Mesenchymal stem cell (in vitro differentiated cells and primary cell): ENCODE results near the gene ZNF618.

Experiments used
- DNase-seq: peaks from one replicate; pipeline ENCODE4 v3.0.0-alpha.2; 2013
- H2AFZ ChIP-seq: one replicate; pipeline ENCODE4 v1.6.1; 2013; ENCODE audit warnings: low read depth, mild to moderate bottlenecking, control low read depth, inconsistent platforms, low read length, moderate library complexity
- H2AK5ac ChIP-seq: 2 replicates; pipeline ENCODE4 v1.6.1; 2013; ENCODE audit warnings: low read length, moderate library complexity, mild to moderate bottlenecking, inconsistent platforms; ENCODE audit not compliant: severe bottlenecking
- H2BK120ac ChIP-seq: one replicate; pipeline ENCODE4 v1.6.1; 2013; ENCODE audit warnings: low read depth, mild to moderate bottlenecking, inconsistent platforms, low read length, moderate library complexity
- H2BK12ac ChIP-seq, 2 experiments: one replicate each; pipeline ENCODE4 v1.6.1; 2013; ENCODE audit warnings: inconsistent platforms in 2 of 2, low read length in 2 of 2, mild to moderate bottlenecking in 2 of 2, moderate library complexity in 2 of 2, control low read depth in 1 of 2
- H2BK15ac ChIP-seq: one replicate; pipeline ENCODE4 v1.6.1; 2013; ENCODE audit warnings: mild to moderate bottlenecking, low read depth, inconsistent platforms; ENCODE audit not compliant: poor library complexity, severe bottlenecking
- H2BK5ac ChIP-seq: 2 replicates; pipeline ENCODE4 v1.6.1; 2013; ENCODE audit warnings: low read depth, mild to moderate bottlenecking, low read length, control low read depth, inconsistent platforms; ENCODE audit not compliant: poor library complexity, severe bottlenecking
- H3K14ac ChIP-seq, 2 experiments: one replicate each; pipeline ENCODE4 v1.6.1; 2013; ENCODE audit warnings: inconsistent platforms in 2 of 2, low read length in 2 of 2, control low read depth in 1 of 2, mild to moderate bottlenecking in 1 of 2, moderate library complexity in 1 of 2
- H3K18ac ChIP-seq, 2 experiments: one replicate each; pipeline ENCODE4 v1.6.1; 2013; ENCODE audit warnings: inconsistent platforms in 2 of 2, low read length in 2 of 2, control low read depth in 1 of 2, low read depth in 1 of 2, mild to moderate bottlenecking in 1 of 2
- H3K23ac ChIP-seq, 2 experiments: one replicate each; pipeline ENCODE4 v1.6.1; 2013; ENCODE audit warnings: inconsistent platforms in 2 of 2, low read length in 2 of 2, mild to moderate bottlenecking in 2 of 2, moderate library complexity in 2 of 2, control low read depth in 1 of 2
- H3K27ac ChIP-seq: 2 replicates; pipeline ENCODE4 v1.5.1; 2013; ENCODE audit warnings: mild to moderate bottlenecking, moderate library complexity, low read length, control low read depth, inconsistent platforms; ENCODE audit not compliant: poor library complexity, severe bottlenecking
- H3K27me3 ChIP-seq, 2 experiments: 2 replicates each; pipeline versions ENCODE4 v1.6.1 to v1.7.0; 2013; ENCODE audit warnings: low read length in 2 of 2, mild to moderate bottlenecking in 2 of 2, moderate library complexity in 2 of 2, control low read depth in 1 of 2, inconsistent platforms in 1 of 2; ENCODE audit not compliant: control insufficient read depth in 1 of 2, insufficient read depth in 1 of 2
- H3K36me3 ChIP-seq, 2 experiments: 2 replicates each; pipeline versions ENCODE4 v1.6.1 to v1.7.0; 2013; ENCODE audit warnings: low read length in 2 of 2, control low read depth in 1 of 2, inconsistent platforms in 1 of 2, low read depth in 1 of 2, mild to moderate bottlenecking in 1 of 2; ENCODE audit not compliant: insufficient read depth in 2 of 2, control insufficient read depth in 1 of 2
- H3K4ac ChIP-seq, 2 experiments: one replicate each; pipeline ENCODE4 v1.6.1; 2013; ENCODE audit warnings: inconsistent platforms in 2 of 2, low read length in 2 of 2, mild to moderate bottlenecking in 2 of 2, moderate library complexity in 2 of 2, control low read depth in 1 of 2, low read depth in 1 of 2
- H3K4me1 ChIP-seq: 2 replicates; pipeline ENCODE4 v1.6.1; 2013; ENCODE audit warnings: low read depth, low read length, control low read depth; ENCODE audit not compliant: control insufficient read depth, insufficient read depth
- H3K4me2 ChIP-seq: 2 replicates; pipeline ENCODE4 v1.6.1; 2013; ENCODE audit warnings: low read length, mild to moderate bottlenecking, inconsistent platforms; ENCODE audit not compliant: poor library complexity, severe bottlenecking
- H3K4me3 ChIP-seq, 2 experiments: 2 replicates each; pipeline versions ENCODE4 v1.5.1 to v1.7.0; 2013; ENCODE audit warnings: low read length in 2 of 2, mild to moderate bottlenecking in 2 of 2, control low read depth in 1 of 2, low read depth in 1 of 2; ENCODE audit not compliant: insufficient read depth in 1 of 2
- H3K79me1 ChIP-seq: replicated peaks from 2 replicates; pipeline ENCODE4 v1.6.1; 2013; ENCODE audit warnings: mild to moderate bottlenecking, control low read depth, low read length, inconsistent platforms; ENCODE audit not compliant: poor library complexity, severe bottlenecking
- H3K9ac ChIP-seq: 2 replicates; pipeline ENCODE4 v1.7.0; 2013; ENCODE audit warnings: mild to moderate bottlenecking, low read length, moderate library complexity
- H3K9me3 ChIP-seq: 2 replicates; pipeline ENCODE4 v1.7.0; 2013; ENCODE audit warnings: mild to moderate bottlenecking, low read length; ENCODE audit not compliant: control insufficient read depth
- H4K8ac ChIP-seq: one replicate; pipeline ENCODE4 v1.6.1; 2013; ENCODE audit warnings: inconsistent platforms, mild to moderate bottlenecking, low read length, moderate library complexity
- H4K91ac ChIP-seq: one replicate; pipeline ENCODE4 v1.6.1; 2013; ENCODE audit warnings: mild to moderate bottlenecking, low read length, inconsistent platforms
- WGBS: methylation state at CpG from one replicate; pipeline ENCODE4 v1.1.7; 2013; ENCODE audit warnings: mixed read lengths; 5-methylcytosine and 5-hydroxymethylcytosine counted together

ZNF618 gene

GRCh38 chr9:113927277-113927676, 51.2 kb downstream of the ZNF618 start:
- Histone ChIP-seq H3K36me3 (no peaks in the 10 kb centered on the region), H2AFZ (no peak overlapping the region), H3K9me3 (peaks cover 32% of the 10 kb centered on the region), H3K4me2 (no peak overlapping the region), H2BK5ac (no peak overlapping the region), H3K4me3 (no peak overlapping the region), H3K9ac (no peak overlapping the region), H4K91ac (no peak overlapping the region), H2BK120ac (no peak overlapping the region), H2BK15ac (no peak overlapping the region), H3K27ac (no peak overlapping the region), H4K8ac (no peak overlapping the region), H3K18ac (no peak overlapping the region), H3K4ac (no peak overlapping the region), H3K4me1 (peaks cover 7% of the 10 kb centered on the region), H3K23ac (no peak overlapping the region), H3K14ac (no peak overlapping the region), H3K27me3 (no peaks in the 10 kb centered on the region), H2AK5ac (no peak overlapping the region), H3K79me1 (peaks cover 22% of the 10 kb centered on the region), H2BK12ac (no peak overlapping the region)
- DNase-seq: no peak
- 62% methylated on average over 2 of the region's 2 CpGs for WGBS

- WGBS: 100% methylated on average over 2 of the region's 3 CpGs
- H3K79me1 ChIP-seq: peaks cover 30% of the 10 kb centered on the region
Observed at GRCh38 chr9:113928269-113928668, 52.2 kb downstream of the ZNF618 start.

GRCh38 chr9:113929634-113930389, 53.7 kb downstream of the ZNF618 start:
- Histone ChIP-seq H2BK15ac (no peak overlapping the region), H3K4me3 (peak overlapping the region in 1 of 2 experiments; percentile 4), H3K14ac (no peak overlapping the region), H2BK5ac (no peak overlapping the region), H2BK120ac (no peak overlapping the region), H3K36me3 (peaks cover 0 to 1% of the 10 kb centered on the region in 2 experiments), H3K4me2 (no peak overlapping the region), H3K27ac (peak overlapping the region; percentile 47), H3K9me3 (peaks cover 32% of the 10 kb centered on the region), H2BK12ac (no peak overlapping the region), H2AFZ (no peak overlapping the region), H3K27me3 (no peaks in the 10 kb centered on the region), H3K23ac (no peak overlapping the region), H3K79me1 (peaks cover 38% of the 10 kb centered on the region), H2AK5ac (peak overlapping the region; percentile 79), H3K18ac (peak overlapping the region in 1 of 2 experiments; percentile 71), H3K4ac (no peak overlapping the region), H3K9ac (no peak overlapping the region), H3K4me1 (peaks cover 9% of the 10 kb centered on the region), H4K8ac (no peak overlapping the region), H4K91ac (no peak overlapping the region)
- DNase-seq: no peak
- 67% methylated on average over 3 of the region's 6 CpGs for WGBS

More at GRCh38 chr9:113928269-113928668, 52.2 kb downstream of the ZNF618 start:
- no peak overlapping the region for H4K8ac ChIP-seq
- H3K18ac ChIP-seq: no peak overlapping the region
- no peak overlapping the region for H3K9ac ChIP-seq
- no peak overlapping the region for H3K14ac ChIP-seq
- H2BK12ac ChIP-seq: no peak overlapping the region
- H3K4ac ChIP-seq: no peak overlapping the region
- DNase-seq: peak; percentile 27
- no peak overlapping the region for H2AFZ ChIP-seq
- H3K4me3 ChIP-seq: peak overlapping the region in 1 of 2 experiments; percentile 7
- H3K36me3 ChIP-seq: no peaks in the 10 kb centered on the region
- H3K9me3 ChIP-seq: peaks cover 32% of the 10 kb centered on the region
- H3K4me2 ChIP-seq: no peak overlapping the region
- no peak overlapping the region for H4K91ac ChIP-seq
- H3K23ac ChIP-seq: no peak overlapping the region
- H2BK120ac ChIP-seq: no peak overlapping the region
- H2BK15ac ChIP-seq: no peak overlapping the region
- peaks cover 9% of the 10 kb centered on the region for H3K4me1 ChIP-seq
- no peak overlapping the region for H3K27ac ChIP-seq
- H2AK5ac ChIP-seq: no peak overlapping the region
- no peak overlapping the region for H2BK5ac ChIP-seq
- H3K27me3 ChIP-seq: no peaks in the 10 kb centered on the region

- Histone ChIP-seq H3K27ac (peak overlapping the region; percentile 32), H2BK5ac (no peak overlapping the region), H3K18ac (no peak overlapping the region), H4K91ac (no peak overlapping the region), H3K4me3 (no peak overlapping the region), H3K27me3 (no peaks in the 10 kb centered on the region), H3K4ac (no peak overlapping the region), H2AFZ (no peak overlapping the region), H3K79me1 (peaks cover 43% of the 10 kb centered on the region), H2BK120ac (no peak overlapping the region), H2BK12ac (no peak overlapping the region), H3K23ac (no peak overlapping the region), H4K8ac (no peak overlapping the region), H3K14ac (no peak overlapping the region), H3K9ac (no peak overlapping the region), H3K4me2 (no peak overlapping the region), H3K9me3 (peaks cover 28% of the 10 kb centered on the region), H2AK5ac (no peak overlapping the region), H3K36me3 (peaks cover 0 to 7% of the 10 kb centered on the region in 2 experiments), H2BK15ac (no peak overlapping the region), H3K4me1 (peaks cover 10% of the 10 kb centered on the region)
- DNase-seq: no peak
- 93% methylated on average over 5 of the region's 5 CpGs for WGBS
Observed at GRCh38 chr9:113930390-113930783, 54.3 kb downstream of the ZNF618 start.
